DMS114 treated with DMSO at 0.1 percent for 48 hours (cell line): ENCODE measurements around the gene GPHN.

Experiments
- DNase-seq: peaks from one replicate; lab custom pipeline; 2025; ENCODE audit not compliant: unreplicated experiment; lab: John Stamatoyannopoulos, UW

The GPHN gene

GRCh38 chr14:66507722-66508546, at the start of gene GPHN:
GPHN (plus strand) TSS chr14:66508147.
- DNase-seq, result peak; percentile 90

- no peak for DNase-seq
Measured at GRCh38 chr14:66459603-66460002, 48.3 kb upstream of the GPHN start.

- no peak for DNase-seq
Measured at GRCh38 chr14:66464261-66464660, 43.7 kb upstream of the GPHN start.

GRCh38 chr14:66468778-66469367, 39.1 kb upstream of the GPHN start:
- no peak for DNase-seq

- DNase-seq, result no peak
Measured at GRCh38 chr14:66471584-66471983, 36.4 kb upstream of the GPHN start.

GRCh38 chr14:66472251-66472650, 35.7 kb upstream of the GPHN start:
- no peak for DNase-seq

GRCh38 chr14:66473223-66473622, 34.7 kb upstream of the GPHN start:
- no peak for DNase-seq

- no peak for DNase-seq
Measured at GRCh38 chr14:66476964-66477363, 31.0 kb upstream of the GPHN start.

- no peak for DNase-seq
Measured at GRCh38 chr14:66477567-66477966, 30.4 kb upstream of the GPHN start.

- DNase-seq, result no peak
Measured at GRCh38 chr14:66482873-66483272, 25.1 kb upstream of the GPHN start.

- no peak for DNase-seq
Measured at GRCh38 chr14:66483322-66483721, 24.6 kb upstream of the GPHN start.

- DNase-seq, result no peak
Measured at GRCh38 chr14:66485029-66485428, 22.9 kb upstream of the GPHN start.

GRCh38 chr14:66485910-66486421, 22.0 kb upstream of the GPHN start, which contains the start of gene CCDC196:
CCDC196 (plus strand) TSS chr14:66486371; CDS start chr14:66486503, 132 bp downstream.
- no peak for DNase-seq

GRCh38 chr14:66487164-66487563, 20.8 kb upstream of the GPHN start:
- DNase-seq, result no peak

- DNase-seq, result no peak
Measured at GRCh38 chr14:66490143-66491111, 17.5 kb upstream of the GPHN start.

GRCh38 chr14:66493750-66494149, 14.2 kb upstream of the GPHN start:
- DNase-seq, result no peak

GRCh38 chr14:66495218-66496098, 12.5 kb upstream of the GPHN start:
- DNase-seq, result peak; percentile 34

- no peak for DNase-seq
Measured at GRCh38 chr14:66496188-66496807, 11.6 kb upstream of the GPHN start.

- DNase-seq, result no peak
Measured at GRCh38 chr14:66496911-66497310, 11.0 kb upstream of the GPHN start.

GRCh38 chr14:66498311-66498710, 9.6 kb upstream of the GPHN start:
- DNase-seq, result no peak
